HG03575 (cell line): ENCODE data around the gene ADAM17.
"Not testable (repeated sequence)": the region's sequence is repeated elsewhere in the genome, so short reads cannot be mapped to it uniquely, and the experiment has no call there.

Experiments
- ATAC-seq: cut with Tn5 transposase; IDR thresholded peaks from one replicate; pipeline ENCODE4 v1.9.1; 2021; ENCODE audit not compliant: unreplicated experiment, insufficient number of reproducible peaks, low FRiP score; ENCODE audit errors: extremely low read depth

Gene ADAM17

DNA sequence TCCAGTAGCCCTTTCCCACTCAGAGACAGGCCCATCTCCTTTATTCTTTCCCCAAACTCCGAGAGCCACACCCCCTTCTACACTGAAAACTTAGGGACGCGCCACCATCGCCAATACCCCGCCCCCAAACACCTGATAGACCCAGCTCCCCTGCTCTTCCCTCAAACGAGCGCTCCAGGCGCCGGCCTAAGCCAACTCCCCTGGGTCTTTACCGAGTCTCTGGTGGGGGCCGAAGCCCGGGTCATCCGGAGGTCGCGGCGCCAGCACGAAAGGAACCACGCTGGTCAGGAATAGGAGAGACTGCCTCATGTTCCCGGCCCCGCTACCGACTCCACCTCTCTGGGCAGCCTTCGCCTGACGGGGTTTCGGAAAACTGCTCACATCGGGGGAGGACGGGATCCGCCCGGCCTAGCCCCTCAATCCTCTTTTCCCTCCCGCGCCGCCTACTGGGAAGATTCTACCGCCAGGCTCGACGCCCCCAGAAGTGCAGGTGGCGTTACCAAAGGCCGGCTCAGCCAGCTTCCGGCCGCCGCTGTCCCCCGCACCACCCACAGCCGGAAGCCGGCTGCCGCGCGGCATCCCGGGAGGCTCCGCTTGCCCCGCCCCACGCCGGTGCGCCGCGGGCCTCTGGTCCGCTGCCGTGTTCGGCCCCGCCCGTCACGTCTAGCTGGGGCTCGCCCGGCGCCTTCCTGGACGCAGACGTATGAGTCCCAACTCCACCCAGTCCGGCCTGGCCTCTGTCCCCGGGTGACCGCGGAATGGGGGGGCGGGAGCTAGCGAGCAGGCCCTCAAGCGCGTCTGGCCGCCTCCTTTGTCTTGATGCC, at the start of gene ADAM17:
Gene ADAM17 (minus strand): TSS at position 534 of the 824 bp plus-strand sequence. CDS start 225 bp downstream, at position 309.
- ATAC-seq = peak; percentile 54

DNA sequence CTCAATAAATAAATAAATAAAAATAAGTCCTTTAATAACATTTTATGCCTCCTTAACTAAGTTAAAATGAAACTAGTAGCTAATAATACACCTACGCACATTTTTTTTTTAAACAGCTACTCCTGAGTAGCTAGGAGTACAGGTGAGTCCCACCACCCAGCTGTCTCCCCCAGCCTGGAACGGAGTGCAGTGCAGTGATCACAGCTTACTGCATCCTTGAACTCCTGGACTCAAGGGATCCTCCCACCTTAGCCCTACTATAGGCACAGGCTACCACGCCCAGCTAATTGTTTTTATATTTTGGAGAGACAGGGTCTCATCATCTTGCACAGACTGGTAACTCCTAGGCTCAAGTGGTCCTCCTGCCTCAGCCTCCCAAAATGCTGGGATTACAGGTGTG, 46.8 kb upstream of the ADAM17 start:
- ATAC-seq = no peak

GRCh38 chr2:9601397-9601796, 45.8 kb upstream of the ADAM17 start:
- no peak for ATAC-seq

- ATAC-seq = no peak
These were observed 43.8 kb upstream of the ADAM17 start for GRCh38 chr2:9599430-9599829.

GRCh38 chr2:9596621-9597311, 41.1 kb upstream of the ADAM17 start:
- ATAC-seq = no peak

- no peak for ATAC-seq
These were observed 40.1 kb upstream of the ADAM17 start for GRCh38 chr2:9595746-9596145.

DNA sequence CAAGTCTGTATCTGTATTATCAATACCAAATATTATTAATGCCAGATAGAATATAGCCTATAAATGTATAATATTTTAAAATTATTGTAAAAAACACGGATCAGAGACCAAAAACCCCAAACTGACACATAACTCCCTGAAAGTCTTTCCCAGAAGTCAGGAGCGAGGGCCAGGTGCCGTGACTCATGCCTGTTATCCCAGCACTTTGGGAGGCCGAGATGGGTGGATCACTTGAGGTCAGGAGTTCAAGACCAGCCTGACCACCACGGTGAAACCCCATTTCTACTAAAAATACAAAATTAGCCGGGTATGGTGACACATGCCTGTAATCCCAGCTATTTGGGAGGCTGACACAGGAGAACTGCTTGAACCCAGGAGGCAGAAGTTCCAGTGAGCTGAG, 39.6 kb upstream of the ADAM17 start:
- not testable (repeated sequence) for ATAC-seq

- no peak for ATAC-seq
These were observed 38.9 kb upstream of the ADAM17 start for GRCh38 chr2:9594366-9595054.

- ATAC-seq = no peak
These were observed 38.3 kb upstream of the ADAM17 start for GRCh38 chr2:9593925-9594324.

DNA sequence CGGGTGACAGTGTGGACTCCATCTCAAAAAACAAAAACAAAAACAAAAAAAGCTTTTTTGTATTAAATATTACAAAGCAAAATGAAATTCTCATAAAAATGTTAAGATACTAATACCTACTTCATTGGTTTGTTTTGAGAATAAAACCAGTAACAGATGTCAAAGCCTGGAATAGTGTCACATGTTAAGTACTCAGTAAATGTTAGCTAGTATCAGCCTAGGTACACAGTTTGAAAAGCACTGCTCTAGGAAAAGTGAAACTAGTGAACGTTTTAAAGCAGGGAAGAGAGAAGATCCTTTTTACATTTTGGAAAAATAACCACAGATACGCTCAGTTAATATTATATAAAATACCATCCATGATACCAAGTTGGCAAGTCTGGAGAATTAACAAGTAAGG, 37.1 kb upstream of the ADAM17 start:
- no peak for ATAC-seq

DNA sequence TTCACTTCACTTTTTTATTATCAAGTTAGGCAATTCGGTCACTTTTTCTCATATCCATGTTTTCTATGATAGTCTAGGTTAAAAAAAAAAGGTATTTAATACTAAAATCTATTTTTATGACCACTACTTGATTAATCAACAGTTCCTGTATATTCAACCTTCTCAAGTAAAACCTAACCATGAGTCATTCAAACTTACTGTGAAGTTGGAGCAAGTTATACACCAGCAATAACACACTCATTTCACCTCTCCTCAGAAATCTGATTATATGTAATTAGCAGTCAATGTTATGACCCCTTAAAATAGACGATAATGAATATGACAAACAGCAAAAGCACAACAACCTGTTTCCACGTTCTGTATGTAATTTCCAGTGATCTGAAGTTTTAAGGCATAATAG, 35.0 kb upstream of the ADAM17 start:
- ATAC-seq = no peak

DNA sequence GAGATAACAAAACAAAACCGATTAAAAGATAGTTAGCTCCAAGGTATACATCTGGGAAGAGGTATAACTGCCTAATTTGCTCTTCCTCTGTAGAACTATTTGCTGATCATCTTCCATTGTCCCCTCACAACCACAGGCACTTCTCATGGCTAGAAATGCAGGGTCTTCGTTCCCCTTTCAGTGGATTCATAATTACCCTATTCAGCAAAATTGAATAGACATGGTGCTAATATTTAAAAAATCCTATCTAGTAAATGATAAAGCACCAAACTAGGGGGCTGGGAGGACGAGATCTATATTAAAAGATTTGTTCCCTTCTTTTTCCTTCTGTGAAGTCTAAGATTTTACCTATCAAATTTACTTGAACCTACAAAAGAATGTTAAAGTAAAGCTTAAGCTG, 30.8 kb upstream of the ADAM17 start:
- ATAC-seq = no peak

DNA sequence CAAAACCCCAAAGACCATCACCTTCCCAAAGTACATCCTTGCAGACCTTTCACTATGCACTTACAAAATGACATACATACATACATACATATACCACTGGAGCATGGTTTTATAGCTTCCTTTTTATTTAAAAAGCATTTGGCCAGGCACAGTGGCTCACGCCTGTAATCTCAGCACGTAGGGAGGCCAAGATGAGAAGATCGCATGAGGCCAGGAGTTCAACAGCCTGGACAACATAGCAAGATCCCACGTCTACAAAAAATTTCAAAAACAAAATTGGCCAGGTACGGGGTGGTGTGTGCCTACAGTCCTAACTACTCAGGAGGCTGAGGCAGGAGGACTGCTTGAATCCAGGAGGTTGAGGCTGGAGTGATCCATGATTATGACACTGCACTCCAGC, 29.9 kb upstream of the ADAM17 start:
- no peak for ATAC-seq

- not testable (repeated sequence) for ATAC-seq
These were observed 29.3 kb upstream of the ADAM17 start for GRCh38 chr2:9584902-9585301.

GRCh38 chr2:9582624-9583023, 27.0 kb upstream of the ADAM17 start:
- no peak for ATAC-seq

GRCh38 chr2:9578467-9579235, 23.0 kb upstream of the ADAM17 start:
- ATAC-seq = no peak

- no peak for ATAC-seq
These were observed 18.7 kb upstream of the ADAM17 start for GRCh38 chr2:9574331-9574730.

DNA sequence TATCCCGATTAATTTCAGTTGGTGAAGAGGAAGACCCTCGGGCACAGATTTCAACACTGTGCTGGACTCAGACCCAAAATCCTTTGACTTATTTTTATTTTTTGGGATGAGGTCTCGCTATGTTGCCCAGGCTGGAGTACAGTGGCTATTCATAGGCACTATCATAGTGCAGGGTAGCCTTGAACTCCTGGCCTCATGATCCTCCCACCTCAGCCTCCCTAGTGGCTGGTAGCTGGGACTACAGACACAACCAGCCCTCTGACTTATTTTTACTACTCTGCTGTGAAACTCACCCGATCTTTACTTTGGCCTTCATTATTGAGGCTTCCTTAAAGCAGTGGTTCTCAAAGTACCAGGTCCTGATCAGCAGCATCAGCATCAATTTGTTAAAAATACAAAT, 18.2 kb upstream of the ADAM17 start:
- no peak for ATAC-seq

DNA sequence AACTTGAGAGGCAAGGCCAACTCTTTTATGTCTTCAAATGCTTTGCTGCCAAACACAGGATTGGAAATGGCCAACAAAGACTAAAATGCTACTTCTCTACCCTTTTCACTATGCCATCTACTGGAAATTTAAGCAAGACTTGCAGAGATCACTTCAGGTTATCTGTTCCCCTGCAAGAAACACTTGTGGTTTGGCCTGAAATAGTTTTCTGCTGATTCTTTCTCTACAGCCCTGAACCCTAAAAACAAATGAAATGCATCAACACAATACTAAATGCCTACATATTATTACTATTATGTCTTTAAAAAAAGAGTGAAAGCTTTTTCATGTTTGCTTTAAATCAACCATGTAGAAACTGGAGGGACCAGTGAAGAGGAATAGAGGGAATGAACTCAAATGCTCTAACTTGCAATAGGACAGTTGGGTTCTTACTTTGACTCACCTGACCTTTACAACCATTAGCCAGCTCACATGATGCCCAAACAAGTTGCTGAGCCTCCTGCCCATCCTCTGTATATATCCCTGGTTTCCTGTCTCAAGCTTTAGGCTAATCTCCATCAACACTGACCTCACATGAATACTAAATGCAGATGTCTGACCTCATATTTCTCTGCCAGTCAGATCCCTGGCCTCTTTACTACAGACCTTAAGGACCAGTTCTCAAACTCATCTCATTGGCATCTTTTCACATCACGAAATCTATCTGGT, 17.5 kb upstream of the ADAM17 start:
- ATAC-seq = no peak
